GM19397 (cell line): ENCODE results near the gene TMEM253.

ENCODE experiments used
- ATAC-seq: cut with Tn5 transposase; IDR thresholded peaks from one replicate; pipeline ENCODE4 v1.9.1; 2021; ENCODE audit warnings: mild to moderate bottlenecking, moderate library complexity; ENCODE audit not compliant: unreplicated experiment

TMEM253 gene

DNA sequence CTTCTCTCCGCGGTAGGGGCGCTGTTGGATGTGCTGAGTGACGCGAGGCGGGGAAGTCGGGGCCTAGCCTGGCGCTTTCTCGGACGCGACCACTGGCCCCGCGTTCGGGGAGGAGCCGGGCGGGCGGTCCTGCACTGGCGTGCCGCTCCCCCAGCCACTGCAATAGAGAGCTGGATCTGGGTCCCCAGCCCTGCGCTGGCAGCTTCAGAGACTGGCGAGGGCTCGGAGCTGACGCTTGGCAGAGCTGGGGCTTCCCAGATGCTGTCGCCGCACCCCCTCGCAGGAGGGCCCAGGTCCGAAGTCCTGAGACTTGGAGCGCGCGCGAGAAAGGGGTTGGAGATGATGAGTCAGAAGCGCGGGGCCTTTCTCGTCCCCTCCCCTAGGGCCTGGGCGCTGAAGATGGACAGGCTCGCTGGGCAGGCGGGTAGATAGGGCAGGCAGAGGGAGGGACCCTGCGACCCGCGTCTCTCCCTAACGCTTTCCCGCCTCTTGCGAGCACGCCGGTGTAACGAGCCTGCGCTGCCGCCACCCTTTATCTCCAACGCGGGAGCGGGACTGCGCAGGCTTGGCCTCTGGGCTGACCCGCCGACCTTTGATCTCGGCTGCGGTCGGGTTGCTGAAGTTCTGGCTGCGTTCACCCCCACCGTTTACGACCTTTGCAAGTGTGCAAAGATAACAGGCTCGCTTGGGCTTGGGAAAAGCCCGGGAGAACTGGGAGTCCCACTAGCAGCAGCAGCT is 3.0 kb downstream of the TMEM253 start:
- ATAC-seq, result peak; percentile 92

DNA sequence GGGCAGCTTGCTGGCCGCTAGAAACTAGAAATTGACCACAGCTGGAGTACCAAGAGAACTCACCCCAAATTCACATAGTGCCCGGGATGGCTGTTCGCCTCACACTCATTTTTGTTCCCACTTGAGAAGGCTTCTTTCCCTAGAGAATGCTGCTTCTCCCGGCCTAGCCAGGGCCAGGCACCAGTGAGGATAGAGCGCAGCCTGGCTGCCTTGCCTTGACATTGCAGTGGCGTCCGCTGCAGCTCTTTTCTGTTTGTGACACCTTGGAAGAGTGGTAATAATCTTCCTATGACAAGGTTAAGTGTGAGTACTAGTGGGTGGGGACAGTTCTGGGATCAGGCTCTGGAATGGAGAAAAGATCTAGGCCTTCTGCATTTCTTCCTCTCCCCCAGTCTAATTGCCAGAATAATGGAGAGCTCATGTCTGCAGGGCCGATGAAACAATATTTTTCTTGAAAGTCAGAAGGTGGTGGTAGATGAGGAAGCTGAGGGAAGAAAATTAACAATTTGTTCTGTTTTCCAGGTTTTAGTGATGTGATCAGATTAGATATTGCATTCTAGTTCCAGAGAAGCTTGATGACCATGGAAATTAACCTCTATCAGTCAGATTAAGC is 3.7 kb downstream of the TMEM253 start:
- ATAC-seq, result peak; percentile 36

DNA sequence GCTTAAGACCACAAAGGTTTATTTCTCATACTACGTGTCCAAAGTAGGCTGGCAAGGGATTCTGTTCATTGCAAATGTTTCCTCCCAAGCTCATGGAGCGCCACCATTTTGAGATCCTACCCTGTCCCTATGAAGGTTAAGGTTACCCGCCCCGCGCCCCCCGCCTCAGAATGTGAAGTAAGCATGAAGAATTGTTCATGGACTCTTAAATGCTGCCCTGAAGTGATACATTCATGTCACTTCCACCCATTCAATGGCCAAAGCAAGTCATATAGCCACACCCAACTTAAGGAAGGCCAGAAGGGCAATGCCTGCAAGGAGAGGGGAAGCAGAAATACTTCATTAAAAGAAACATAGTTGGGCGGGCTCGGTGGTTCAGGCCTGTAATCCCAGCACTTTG is 4.2 kb downstream of the TMEM253 start:
- ATAC-seq, result no peak

DNA sequence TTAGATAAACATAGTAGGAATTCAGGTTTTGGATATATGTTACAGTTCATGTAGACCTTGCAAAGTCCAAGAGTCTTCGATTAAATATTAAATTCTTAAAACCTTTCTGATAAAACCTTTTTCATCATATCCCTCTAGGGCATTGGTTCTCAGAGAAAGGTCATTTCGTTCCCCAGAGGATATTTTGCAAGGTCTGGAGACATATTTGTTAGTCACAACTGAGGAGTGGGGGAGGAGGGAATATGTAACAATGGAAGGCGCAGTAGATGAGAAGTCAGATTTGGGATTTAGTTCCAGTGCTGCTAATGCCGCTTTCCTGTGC is 5.3 kb downstream of the TMEM253 start:
- ATAC-seq, result no peak

DNA sequence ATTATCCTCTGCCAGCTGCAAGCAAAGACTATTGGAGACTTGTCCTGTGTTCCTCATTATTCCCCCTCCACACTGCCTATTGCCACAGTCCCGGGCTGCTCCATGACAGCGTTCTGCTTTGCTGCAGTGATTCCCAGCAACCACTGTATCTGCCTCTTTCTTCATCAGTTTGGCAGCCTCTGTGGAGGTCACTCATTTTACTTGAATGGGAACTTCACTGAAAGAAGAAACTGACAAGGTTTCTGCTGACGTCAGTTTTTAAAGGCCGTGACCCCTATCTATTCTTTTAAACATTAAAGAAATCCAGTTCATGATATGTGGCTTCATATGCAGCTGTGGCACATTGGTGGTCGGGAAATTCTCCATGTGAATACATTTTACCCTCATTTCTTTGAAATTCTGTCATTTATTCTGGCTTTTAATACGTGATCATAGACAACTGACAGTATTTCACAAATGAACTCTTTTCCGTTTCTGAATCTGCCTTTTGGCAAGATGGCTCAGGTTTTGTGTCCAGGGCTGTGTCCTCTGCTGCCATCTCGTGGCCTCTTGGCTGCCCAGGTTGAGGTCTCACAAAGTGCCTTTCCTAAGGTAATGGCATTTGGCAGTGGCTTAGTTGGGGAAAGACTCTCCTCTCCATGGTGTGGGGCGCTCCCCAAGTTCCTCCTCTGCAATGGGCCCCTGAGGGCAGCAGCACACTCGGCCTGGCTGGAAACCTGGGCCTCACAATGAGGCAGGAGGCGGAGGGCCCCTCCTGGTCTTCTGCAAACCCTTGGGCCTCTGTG is 5.8 kb downstream of the TMEM253 start:
- no peak for ATAC-seq

DNA sequence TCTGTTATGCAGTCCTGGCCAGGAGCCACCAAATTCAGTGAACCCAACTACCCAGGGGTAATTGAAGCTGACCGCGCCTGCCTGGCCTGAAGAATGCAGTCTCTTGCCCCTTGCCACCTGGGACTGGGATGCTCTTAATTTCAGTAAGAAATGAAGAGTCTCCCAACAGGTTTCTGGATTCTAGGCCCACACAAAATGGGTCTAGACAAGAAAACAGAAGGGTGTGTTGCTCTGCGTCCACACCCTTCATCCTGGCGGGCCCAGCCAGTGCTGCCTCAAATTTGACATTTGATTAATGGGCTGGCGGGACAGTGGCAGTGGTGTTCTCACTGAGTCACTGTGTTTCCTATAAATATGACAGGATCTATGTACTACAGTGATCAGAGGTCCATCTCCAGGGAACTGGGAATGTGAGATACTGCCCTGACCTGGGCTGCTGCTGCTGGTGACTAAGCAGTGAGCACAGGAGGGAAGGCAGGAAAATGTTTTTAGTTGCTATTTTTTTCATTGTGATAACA is 6.5 kb downstream of the TMEM253 start:
- no peak for ATAC-seq

DNA sequence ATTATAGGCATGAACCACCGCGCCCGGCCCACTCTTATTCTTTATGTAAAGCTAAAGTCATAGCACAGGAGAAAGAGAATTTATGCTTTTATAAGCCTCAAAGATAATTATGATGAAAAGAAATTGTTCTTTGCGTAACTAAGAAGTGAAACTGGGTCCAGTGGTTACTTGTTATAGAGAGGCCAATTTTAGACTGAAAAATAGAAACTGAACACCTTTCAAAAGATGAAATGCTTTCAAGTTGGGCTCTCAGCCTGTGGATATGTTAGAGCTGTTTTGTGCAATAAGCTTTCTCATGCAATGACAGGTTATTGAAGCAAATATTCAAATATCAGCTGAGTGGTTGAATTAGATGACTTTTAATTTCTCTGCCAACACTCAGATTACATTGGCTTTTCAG is 7.9 kb downstream of the TMEM253 start:
- ATAC-seq, result no peak

DNA sequence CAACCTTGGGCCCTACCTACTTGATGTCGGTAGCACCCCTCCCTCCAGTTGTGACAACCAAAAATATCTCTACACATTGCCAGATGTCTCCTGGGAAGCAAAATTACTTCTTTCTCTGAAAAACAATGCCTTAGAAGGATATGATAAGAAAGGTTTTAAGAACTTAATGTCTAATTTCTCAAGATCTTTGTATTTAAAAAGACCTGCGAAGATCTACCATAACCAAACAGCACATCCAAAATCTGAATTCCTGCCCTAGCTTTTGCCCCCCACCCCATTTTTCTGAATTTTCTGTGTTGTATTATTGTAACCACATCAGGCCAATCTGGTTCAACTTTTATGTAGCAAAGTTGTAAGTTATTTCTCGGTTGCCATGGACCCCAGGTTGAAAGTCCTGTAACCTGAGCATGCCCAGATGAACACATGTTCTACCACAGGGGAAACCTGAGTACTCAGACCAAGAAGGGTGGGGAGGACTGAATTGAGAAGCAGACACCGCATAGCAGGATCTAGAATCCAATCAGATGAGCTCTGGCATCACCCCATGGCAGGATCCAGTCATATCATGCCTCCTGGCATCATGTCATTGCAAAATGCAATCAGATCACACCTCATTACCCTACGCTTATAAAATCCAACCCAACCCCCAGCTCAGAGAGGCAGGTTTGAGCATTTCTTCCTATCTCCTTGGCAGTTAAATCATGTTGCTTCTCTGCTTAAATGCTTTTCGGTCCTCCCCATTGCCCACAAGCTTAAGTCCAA is 8.7 kb downstream of the TMEM253 start:
- no peak for ATAC-seq

DNA sequence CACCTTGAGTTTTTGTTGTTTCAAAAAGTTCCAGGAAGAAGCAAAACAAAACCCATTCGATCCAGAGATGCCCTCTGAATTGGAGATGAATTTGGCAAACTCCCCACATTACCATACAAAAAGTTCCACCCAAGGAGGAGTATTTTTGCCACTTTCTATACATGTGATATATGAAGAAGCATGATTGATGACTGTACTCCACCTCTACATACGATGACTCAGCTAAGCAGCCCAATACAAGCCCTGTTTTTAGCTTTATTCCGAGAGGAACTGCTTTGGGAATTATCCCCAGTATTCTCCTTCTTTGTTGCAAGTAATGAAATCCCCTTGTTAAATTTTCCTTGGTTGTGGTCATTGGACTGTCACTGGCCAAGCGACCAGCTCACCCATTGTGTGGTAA is 11.4 kb downstream of the TMEM253 start:
- no peak for ATAC-seq

DNA sequence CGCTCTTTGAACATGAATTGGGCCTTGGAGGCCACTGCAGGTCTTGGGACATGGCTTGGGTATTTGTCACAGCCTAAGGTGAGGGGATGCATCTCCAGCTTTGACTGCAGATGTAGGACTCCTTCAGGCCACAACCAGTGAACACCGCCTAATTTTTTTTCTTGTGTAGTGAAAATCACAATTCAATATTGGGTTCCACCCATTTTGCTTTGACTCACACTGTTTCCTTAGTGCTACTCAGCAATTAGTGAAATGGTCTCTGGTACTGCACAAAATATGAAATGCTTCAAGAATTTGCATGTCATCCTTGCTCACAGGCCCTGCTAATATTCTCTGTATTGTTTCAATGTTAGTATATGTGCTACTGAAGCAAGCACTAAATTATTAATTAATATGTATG is 12.5 kb downstream of the TMEM253 start:
- no peak for ATAC-seq

DNA sequence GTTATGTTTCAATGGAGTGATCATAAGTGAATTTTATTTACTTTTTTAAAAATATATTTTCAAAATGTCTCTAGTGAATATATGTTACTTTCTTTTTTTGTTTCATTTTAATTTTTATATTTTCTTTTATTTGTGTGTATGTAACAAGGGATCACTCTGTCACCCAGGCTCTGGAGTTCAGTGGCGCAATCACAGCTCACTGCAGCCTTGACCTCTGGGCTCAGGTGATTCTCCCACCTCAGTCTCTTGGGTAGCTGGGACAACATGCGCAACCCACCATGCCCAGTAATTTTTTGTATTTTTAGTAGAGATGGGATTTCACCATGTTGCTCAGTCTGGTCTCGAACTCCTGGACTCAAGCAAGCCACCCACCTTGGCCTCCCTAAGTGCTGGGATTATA is 18.1 kb downstream of the TMEM253 start:
- no peak for ATAC-seq

DNA sequence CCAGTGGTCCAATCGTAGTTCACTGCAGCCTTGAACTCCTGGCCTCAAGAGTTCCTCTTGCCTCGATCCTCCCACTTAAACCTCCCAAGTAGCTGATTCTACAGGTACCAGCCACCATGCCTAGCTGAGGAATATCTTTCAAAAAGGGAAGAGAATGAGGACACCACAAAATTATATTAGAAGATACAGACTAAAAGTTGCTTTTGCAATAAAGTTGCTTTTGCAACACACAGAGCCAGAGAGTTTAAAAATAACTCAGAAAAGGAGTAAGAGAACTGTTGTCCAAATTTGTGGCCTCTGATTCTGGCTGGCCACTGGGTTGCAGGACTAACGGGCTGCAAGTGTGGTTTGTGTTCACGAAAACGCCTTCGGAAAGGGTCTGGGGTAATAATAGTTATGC is 19.8 kb downstream of the TMEM253 start:
- ATAC-seq, result no peak

DNA sequence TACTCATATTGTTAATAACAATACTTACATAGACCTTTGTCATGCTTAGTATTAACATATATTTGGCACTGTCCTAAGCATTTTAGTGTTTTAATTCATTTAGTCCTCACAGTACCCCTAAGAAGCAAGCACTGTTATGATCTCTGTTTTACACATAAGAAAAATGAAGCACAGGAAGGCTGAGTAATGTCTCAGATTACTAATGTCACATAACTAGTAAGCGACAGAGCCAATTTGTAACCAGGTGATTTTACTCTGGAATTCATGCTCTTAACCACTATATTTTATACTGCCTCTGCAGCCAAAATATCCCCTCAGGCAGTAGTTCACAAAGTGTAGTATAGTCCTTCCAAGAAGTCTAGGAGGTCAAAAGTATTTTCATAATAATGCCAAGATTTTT is 20.3 kb downstream of the TMEM253 start:
- no peak for ATAC-seq

DNA sequence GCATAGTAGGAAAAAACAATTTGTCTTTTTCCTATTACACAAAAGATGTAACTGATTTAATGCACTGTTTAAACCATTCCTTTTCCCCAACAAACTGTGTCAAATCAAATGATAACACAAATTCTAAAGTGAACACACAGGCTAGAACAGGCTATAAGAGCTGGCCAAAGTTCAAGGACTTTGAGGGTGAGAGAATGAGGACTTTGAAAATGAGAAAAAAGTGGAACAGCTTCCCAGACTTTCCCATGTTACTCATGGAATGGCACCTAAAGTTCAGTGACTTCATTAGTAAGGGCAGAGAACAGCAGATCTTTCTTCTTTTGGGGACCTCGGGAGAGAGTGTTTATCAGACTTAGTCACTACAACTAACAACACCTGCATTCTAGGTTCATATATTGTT is 22.6 kb downstream of the TMEM253 start:
- no peak for ATAC-seq

DNA sequence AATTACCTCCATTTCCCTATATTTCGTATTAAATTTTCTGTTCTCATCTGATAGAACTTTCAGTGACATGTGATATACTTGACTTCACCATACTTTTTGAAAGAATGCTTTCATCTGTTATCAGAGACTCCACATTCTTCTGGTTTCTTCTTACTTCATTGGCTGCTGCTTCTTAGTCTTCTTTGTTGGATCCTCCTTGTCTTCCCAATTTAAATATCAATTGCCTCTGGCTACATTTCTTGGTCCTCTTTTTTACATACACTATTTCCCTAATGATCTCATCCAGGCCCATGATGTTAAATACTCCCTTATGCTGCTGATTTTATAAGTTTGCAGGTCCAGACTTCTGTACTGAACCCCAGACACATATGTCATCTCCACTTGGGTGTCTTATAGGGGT is 33.0 kb downstream of the TMEM253 start:
- ATAC-seq, result no peak

DNA sequence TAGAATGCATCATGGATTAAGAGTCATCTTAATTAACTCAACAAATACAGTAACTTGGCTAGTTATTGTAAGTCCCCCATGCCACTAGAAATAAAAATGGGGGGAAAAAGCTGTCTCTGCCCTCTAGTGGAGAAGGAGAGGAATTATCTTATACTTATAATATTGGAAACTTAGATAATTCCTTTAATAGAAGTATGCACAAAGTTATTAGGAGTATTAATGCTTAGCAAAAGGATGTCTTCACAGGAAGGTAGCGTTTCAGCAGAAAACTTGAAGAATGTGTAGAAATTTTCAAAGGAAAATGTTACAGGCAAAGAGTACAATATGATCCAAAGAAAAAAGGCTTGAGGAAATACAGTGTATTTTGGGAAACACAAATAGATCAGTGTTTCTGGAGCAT is 35.2 kb downstream of the TMEM253 start:
- no peak for ATAC-seq

DNA sequence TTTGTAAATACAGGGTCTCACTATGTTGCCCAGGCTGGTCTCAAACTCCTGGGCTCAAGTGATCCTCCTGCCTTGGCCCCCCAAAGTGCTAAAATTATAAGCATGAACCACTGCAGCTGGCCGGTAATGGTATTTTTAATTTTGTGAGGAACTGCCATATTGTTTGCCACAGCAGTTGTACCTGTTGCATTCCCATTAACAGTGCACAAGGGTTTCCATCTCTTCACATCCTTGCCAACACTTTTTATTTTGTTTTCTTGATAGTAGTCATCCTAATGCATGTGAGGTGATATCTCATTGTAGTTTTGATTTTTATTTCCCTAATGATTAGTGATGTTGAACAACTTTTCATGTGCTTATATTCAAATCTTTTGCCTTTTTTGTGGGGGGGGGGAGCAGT is 41.5 kb downstream of the TMEM253 start:
- ATAC-seq, result no peak

DNA sequence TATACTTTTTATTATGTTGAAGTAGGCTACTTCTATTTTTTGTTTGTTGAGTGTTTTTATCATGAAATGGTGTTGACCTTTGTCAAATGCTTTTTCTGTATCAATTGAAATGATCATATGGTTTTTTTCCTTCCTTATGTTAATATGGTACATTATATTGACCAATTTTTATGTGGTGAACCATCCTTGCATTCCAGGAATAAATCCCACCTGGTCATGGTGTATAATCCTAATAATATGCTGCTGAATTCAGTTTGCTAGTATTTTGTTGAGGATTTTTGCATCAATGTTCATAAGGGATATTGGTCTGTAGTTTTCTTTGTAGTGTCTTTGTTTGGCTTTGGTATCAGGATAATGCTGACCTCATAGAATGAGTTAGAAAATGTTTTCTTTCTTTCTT is 44.6 kb downstream of the TMEM253 start:
- ATAC-seq, result no peak

DNA sequence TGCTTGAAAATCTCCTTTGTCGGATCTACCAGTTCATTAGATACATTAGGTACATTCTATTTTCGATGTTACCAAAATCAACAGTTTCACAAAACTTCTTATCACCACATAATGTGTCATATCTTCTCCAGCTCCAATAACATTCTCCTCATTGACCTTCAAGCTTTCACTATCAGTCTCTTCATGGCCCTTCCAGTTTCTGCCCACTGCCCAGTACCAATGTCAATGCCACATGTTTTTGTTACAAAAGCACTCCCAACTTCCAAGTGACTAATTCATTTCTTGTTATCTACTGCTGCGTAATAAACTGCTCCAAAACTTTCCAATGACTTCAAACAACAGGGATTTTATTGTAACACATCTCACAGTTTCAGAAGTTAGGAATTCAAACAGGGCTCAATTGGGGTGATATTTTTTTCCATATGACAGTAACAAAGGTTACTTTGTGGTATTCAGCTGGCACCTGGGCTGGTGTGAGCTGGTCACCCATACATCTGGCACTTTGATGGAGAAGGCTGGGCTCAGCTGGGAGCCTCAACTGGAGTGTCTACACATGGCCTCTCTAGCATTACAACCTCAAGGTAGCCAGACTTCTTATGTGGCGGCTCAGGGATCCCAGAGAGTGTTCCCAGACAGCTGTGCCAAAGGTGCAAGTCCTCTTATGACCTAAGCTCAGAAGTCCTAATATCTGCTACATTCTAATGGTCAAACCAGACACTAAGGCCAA is 48.9 kb downstream of the TMEM253 start:
- ATAC-seq, result no peak
